Thyroid gland (tissue), 4 donors: ENCODE results near the gene AFAP1L2. TPM values are rescaled to one million over a fixed set of nuclear protein-coding genes. Genes with fewer than 3 reads are reported as not detected.

ENCODE experiments used
- DNase-seq, 2 donors: peaks; one replicate each; pipeline ENCODE4 v3.0.0-alpha.2; 2019
- H3K27ac ChIP-seq, 3 donors: fragments of 200-600 bp; sonication (generic); 1 replicate in 2 of 3; 2 replicates in 1 of 3; pipeline ENCODE4 v1.5.1; 2016 to 2019; ENCODE audit warnings: mild to moderate bottlenecking in 1 of 3, moderate library complexity in 1 of 3
- H3K27me3 ChIP-seq: fragments of 200-600 bp; sonication (generic); one replicate; pipeline ENCODE4 v1.5.1; 2019
- H3K36me3 ChIP-seq, 2 donors: fragments of 200-600 bp; sonication (generic); one replicate each; pipeline ENCODE4 v1.5.1; 2016 to 2019
- H3K4me1 ChIP-seq, 2 donors: fragments of 200-600 bp; sonication (generic); one replicate each; pipeline ENCODE4 v1.5.1; 2017 to 2019
- H3K4me3 ChIP-seq, 3 donors: fragments of 200-600 bp; sonication (generic); replicated peaks in 1 of 3; 1 replicate in 2 of 3; 2 replicates in 1 of 3; pipeline ENCODE4 v1.5.1; 2016; ENCODE audit warnings: mild to moderate bottlenecking in 1 of 3
- H3K9me3 ChIP-seq: fragments of 200-600 bp; sonication (generic); one replicate; pipeline ENCODE4 v1.5.1; 2017
- CTCF ChIP-seq, 6 experiments: fragments of 200-600 bp in 3 of 6; fragments of 450-650 bp in 3 of 6; sonication (generic) in 3 of 6; IDR thresholded peaks; one replicate each; pipeline ENCODE4 v1.5.1; 2016 to 2019; ENCODE audit warnings: antibody characterized with exemption in 6 of 6, mild to moderate bottlenecking in 2 of 6, inconsistent platforms in 1 of 6, moderate library complexity in 1 of 6
- POLR2A ChIP-seq, 2 donors: fragments of 450-650 bp; IDR thresholded peaks; one replicate each; pipeline ENCODE4 v1.6.1; 2017; ENCODE audit warnings: antibody characterized with exemption in 2 of 2, mild to moderate bottlenecking in 2 of 2, moderate library complexity in 1 of 2
- WGBS, 2 donors: methylation state at CpG; one replicate each; pipeline ENCODE4 v1.1.5; 2017; 5-methylcytosine and 5-hydroxymethylcytosine counted together
- intact Hi-C: fragments of 100-400 bp; cut with DNase I; formaldehyde crosslinking; loops from one replicate; pipeline ENCODE4 v1.15.1; 2023
- total RNA-seq, 4 donors: library from RNA; depleted of rRNA; stranded (reverse); fragments of >200 nt; gene quantifications; one replicate each; pipeline ENCODE4 v1.2.3, GENCODE V29; 2016

AFAP1L2 gene
- total RNA-seq, 4 donors from 2014 or later, result 135 to 356 (median 299) TPM

GRCh38 chr10:114328441-114328812 is 75.9 kb downstream of the AFAP1L2 start:
- Histone ChIP-seq H3K4me3 (no peak overlapping the region), H3K4me1 (peaks cover 41 to 56% of the 10 kb centered on the region in 2 donors), H3K27ac (peak overlapping the region; percentile 21 to 75 (median 61)), H3K27me3 (no peaks in the 10 kb centered on the region), H3K9me3 (no peaks in the 10 kb centered on the region), H3K36me3 (peaks cover 3 to 13% of the 10 kb centered on the region in 2 donors)
- WGBS, 2 donors, result 93 to 96% methylated on average over 3 to 5 of the region's 6 CpGs
- no peak for DNase-seq
- intact Hi-C loops, result no loop called here
- TF ChIP-seq POLR2A (IDR thresholded peaks at IDR 0.05), result no peak
- no peak for TF ChIP-seq CTCF (IDR thresholded peaks at IDR 0.05)

GRCh38 chr10:114327537-114328440 is 76.5 kb downstream of the AFAP1L2 start:
- no peak for DNase-seq
- intact Hi-C loops, result no loop called here
- WGBS, 2 donors, result 81 to 87% methylated on average over 7 to 12 of the region's 15 CpGs
- H3K4me1 ChIP-seq, result peaks cover 39 to 53% of the 10 kb centered on the region in 2 donors
- H3K9me3 ChIP-seq, result no peaks in the 10 kb centered on the region
- TF ChIP-seq CTCF (IDR thresholded peaks at IDR 0.05) (no peak), POLR2A (IDR thresholded peaks at IDR 0.05) (no peak)
- H3K27me3 ChIP-seq, result no peaks in the 10 kb centered on the region
- H3K36me3 ChIP-seq, result peaks cover 3 to 15% of the 10 kb centered on the region in 2 donors
- H3K4me3 ChIP-seq, result no peak overlapping the region
- H3K27ac ChIP-seq, result peak overlapping the region in 1 of 3 donors; percentile 75

GRCh38 chr10:114326795-114327194 is 77.5 kb downstream of the AFAP1L2 start:
- Histone ChIP-seq H3K36me3 (peaks cover 3 to 23% of the 10 kb centered on the region in 2 donors), H3K4me1 (peaks cover 32 to 43% of the 10 kb centered on the region in 2 donors), H3K9me3 (no peaks in the 10 kb centered on the region), H3K27ac (peak overlapping the region in 1 of 3 donors; percentile 83), H3K4me3 (no peak overlapping the region), H3K27me3 (no peaks in the 10 kb centered on the region)
- 91 to 99% methylated on average over 2 of the region's 2 CpGs for WGBS, 2 donors
- intact Hi-C loops, result no loop called here
- no peak for DNase-seq
- TF ChIP-seq POLR2A (IDR thresholded peaks at IDR 0.05), result no peak
- TF ChIP-seq CTCF (IDR thresholded peaks at IDR 0.05), result no peak

- intact Hi-C loops, result no loop called here
- H3K4me1 ChIP-seq, result peaks cover 28 to 36% of the 10 kb centered on the region in 2 donors
- WGBS, 2 donors, result 85 to 89% methylated on average over 5 of the region's 5 CpGs
Measured at GRCh38 chr10:114323023-114323422, 81.3 kb downstream of the AFAP1L2 start.

More at GRCh38 chr10:114323023-114323422, 81.3 kb downstream of the AFAP1L2 start:
- Histone ChIP-seq H3K27ac (peak overlapping the region; percentile 3 to 74 (median 66)), H3K9me3 (no peaks in the 10 kb centered on the region), H3K36me3 (peaks cover 0 to 20% of the 10 kb centered on the region in 2 donors), H3K4me3 (no peak overlapping the region), H3K27me3 (no peaks in the 10 kb centered on the region)
- no peak for DNase-seq
- TF ChIP-seq CTCF (IDR thresholded peaks at IDR 0.05) (no peak), POLR2A (IDR thresholded peaks at IDR 0.05) (no peak)
